Omental fat pad (tissue), 4 donors: ENCODE measurements around the gene ADAMTS12. TPM values are rescaled to one million over a fixed set of nuclear protein-coding genes. Genes with fewer than 3 reads are reported as not detected.

ENCODE experiments used
- ATAC-seq: fragments of 150-250 bp; one replicate; pipeline ENCODE4 v1.9.1; 2016; ENCODE audit warnings: mild to moderate bottlenecking, moderate library complexity; ENCODE audit not compliant: low FRiP score
- DNase-seq: peaks from one replicate; pipeline ENCODE4 v3.0.0-alpha.2; 2019; ENCODE audit warnings: low spot score
- total RNA-seq, 4 donors: library from RNA; depleted of rRNA; stranded (reverse); fragments of >200 nt; gene quantifications; one replicate each; pipeline ENCODE4 v1.1.0, GENCODE V29; 2016
- TF ChIP-seq, protein P1 (sequence below), 3 donors: fragments of 450-650 bp; IDR thresholded peaks; one replicate each; pipeline ENCODE4 v1.5.1; 2016 to 2017; ENCODE audit warnings: antibody characterized with exemption in 3 of 3, mild to moderate bottlenecking in 3 of 3, moderate library complexity in 2 of 3

ADAMTS12 gene
- total RNA-seq, 4 donors from 2014 or later = 17.5 to 42.9 (median 24.0) TPM

DNA sequence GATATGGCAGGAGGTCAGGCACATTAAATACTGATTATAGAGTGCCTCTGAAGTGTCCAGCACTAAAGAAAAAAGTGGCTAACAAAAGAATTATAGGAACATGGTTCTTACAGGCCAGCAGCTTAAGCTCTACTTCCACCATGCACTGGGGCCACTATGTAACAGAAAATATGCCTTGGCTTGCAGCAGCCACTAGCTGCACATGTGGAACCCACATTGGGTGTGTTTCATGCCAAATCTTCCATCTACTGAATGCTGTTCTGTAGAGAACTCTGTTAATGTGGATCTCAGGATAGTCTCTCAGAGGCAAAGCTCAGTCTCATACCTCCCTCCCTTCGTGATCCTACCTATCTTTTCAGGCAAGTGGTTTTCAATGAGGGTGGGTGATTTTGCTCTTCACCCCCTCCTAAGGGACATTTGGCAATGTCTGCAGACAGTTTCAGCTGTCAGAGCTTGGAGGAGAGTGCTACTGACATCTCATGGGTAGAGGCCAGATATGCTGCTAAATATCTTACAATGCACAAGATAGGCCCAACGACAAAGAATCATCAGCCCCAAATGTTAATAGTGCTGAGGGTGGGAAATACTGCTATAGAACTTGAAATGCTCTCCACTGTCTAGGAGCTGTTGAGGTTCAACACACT lies 232.1 kb downstream of the ADAMTS12 start:
- ATAC-seq (no peak), DNase-seq (no peak)
- TF ChIP-seq, protein P1, sequence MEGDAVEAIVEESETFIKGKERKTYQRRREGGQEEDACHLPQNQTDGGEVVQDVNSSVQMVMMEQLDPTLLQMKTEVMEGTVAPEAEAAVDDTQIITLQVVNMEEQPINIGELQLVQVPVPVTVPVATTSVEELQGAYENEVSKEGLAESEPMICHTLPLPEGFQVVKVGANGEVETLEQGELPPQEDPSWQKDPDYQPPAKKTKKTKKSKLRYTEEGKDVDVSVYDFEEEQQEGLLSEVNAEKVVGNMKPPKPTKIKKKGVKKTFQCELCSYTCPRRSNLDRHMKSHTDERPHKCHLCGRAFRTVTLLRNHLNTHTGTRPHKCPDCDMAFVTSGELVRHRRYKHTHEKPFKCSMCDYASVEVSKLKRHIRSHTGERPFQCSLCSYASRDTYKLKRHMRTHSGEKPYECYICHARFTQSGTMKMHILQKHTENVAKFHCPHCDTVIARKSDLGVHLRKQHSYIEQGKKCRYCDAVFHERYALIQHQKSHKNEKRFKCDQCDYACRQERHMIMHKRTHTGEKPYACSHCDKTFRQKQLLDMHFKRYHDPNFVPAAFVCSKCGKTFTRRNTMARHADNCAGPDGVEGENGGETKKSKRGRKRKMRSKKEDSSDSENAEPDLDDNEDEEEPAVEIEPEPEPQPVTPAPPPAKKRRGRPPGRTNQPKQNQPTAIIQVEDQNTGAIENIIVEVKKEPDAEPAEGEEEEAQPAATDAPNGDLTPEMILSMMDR (IDR thresholded peaks at IDR 0.05) = no peak

DNA sequence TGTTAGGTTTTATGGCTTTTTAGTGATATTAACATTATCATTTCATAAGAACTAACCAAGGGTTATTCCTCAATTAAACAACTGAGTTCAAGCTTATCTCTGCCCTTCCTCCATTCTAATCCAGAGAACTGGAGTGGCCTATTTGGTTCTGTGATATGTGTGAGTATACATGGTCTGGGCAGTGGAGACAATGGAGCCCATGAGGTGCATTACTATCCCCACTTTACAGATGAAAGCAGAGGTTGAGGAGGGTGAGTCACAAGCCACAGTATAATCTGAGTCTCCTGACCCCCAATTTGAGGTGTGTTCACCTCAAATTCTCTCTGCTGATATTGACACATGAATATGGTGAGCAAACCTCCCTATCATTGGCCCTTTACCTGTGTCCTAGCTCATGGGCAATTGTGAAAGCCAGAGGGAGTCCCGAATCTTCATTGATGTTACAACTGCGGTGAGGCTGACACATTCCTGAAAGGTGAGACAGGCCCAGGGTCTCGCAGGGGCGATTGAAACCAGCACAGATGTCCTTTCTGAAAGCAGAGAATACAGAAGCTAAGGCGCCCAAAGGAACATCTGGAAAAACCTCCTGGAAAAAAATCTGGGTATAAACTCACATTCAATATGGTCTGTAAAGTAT lies 233.9 kb downstream of the ADAMTS12 start:
- TF ChIP-seq, protein P1 (IDR thresholded peaks at IDR 0.05) = no peak
- DNase-seq (no peak), ATAC-seq (no peak)

DNA sequence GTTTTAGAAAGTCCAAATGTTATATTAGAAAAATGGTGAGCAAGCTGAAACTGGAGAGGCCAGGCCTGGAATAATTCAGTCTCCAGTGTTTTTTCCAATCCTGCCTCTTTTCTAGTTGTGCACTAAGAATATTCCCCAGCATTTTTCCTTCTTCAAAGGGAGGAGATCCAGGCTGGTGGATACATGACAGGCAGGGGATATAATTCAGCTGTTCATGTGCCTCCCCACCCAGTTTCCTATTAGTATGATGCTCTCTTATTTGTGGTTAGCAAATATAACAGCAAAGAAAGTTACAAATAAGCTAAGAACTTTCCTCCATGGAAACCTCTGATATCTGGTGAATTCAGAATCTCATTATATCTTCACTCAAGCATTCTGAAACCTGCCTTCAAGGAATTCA lies 234.6 kb downstream of the ADAMTS12 start:
- DNase-seq (no peak), ATAC-seq (no peak)
- TF ChIP-seq, protein P1 (IDR thresholded peaks at IDR 0.05) = no peak

DNA sequence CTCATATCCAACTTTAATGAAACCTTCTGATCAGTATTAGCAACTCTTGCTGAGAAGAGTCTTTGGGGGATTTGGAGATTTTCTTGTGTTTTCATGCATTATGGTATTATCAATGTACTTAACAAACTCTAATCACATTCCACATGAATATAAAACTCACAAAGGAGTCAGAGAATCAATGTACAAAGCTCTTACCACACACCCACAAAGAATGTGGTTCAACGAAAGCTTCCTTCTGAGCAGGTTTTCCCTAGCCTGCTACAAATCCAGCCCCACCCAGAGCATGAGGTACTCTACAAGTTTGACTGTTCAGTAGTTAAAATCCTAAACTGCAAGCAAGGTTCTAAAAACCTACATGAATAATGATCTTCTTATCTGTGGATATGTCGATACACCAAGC lies 240.9 kb downstream of the ADAMTS12 start:
- ATAC-seq (no peak), DNase-seq (no peak)
- TF ChIP-seq, protein P1 (IDR thresholded peaks at IDR 0.05) = no peak

DNA sequence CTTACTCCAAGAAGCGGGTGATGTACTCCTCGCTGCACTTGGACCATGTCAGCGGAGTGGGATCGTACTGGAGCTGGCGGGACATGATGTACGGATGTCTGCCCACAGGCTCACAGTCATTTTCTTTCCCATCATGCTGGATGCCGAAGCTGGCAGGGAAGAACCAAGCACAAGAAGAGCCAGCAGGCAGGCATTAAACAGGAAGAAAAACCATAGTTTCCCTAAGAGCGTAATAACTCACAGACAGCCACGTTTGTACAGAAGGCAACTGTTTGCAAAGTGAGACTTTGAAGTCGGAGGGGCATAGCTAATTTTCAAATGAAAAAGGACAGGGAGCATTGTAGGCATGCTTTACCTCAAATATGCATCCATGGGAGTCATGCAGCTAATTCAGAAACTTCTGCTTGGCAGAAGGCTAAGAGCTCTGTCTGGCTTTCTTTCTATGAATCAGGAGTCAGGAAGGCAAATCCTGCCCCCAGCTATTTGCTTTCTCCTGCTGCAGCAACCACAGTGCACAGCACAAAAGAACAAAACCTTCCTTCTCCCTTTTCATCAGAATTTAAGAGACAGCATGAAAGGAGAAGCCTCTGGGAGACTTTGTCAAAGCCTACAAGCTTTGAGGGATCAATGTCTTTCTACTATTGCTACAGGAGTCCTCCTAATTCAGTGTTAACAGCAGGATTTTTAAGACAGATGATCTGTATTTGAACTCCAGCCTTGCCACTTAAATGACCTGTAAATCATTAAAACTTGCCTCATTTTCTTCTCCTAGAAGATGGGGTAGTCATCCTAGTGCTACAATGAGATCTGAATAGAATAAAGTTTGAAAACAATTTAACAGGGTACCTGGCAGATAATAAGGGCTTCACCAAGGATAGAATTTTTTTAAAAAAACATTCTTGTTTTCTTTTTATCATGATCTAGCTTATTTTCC lies 242.0 kb downstream of the ADAMTS12 start:
- no peak for DNase-seq
- TF ChIP-seq, protein P1 (IDR thresholded peaks at IDR 0.05) = no peak
- no peak for ATAC-seq

DNA sequence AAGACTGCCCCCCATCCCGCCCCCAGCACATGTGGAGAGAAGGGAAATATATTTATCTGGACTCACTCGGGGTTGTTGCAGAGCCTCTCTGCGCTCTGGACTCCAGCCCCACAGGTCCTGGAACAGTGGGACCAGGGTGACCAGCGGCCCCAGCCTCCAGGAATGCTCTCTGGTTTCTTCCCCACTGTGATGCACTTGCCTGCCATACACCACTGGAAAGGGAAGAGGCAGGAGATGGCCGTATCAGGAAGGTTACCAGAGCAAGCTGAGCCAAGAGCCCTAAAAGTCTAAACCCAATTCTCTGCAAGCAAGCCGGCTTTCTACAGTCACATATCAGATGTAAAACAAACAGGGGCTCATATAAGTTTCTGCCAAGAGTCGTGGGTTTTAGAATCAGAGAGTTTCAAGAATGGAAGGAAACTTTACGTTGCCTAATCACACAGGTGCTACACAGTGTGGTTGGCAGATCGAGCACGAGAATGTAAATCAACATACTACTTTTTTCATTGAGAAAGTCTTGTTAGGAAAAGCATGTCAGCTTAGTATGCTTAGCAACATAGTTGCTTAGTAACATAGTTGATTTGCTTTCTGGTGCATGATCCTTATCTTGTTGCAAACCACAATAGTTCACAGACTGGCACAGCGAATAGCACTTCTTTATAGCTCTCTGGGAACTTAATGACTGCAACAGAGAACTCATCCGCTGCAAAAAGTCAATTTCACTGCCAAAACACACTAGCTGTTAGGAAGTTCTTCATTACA lies 249.9 kb downstream of the ADAMTS12 start:
- TF ChIP-seq, protein P1 (IDR thresholded peaks at IDR 0.05) = no peak
- DNase-seq (no peak), ATAC-seq (no peak)
